ENCODE results near the gene KAZN.

Gene KAZN

GRCh38 chr1:15107058-15107687 is 508.7 kb downstream of the KAZN start:
- no peak for DNase-seq

GRCh38 chr1:15107911-15108310 is 509.4 kb downstream of the KAZN start:
- no peak for DNase-seq

GRCh38 chr1:15110128-15110866 is 511.8 kb downstream of the KAZN start:
- DNase-seq, result no peak

GRCh38 chr1:15110867-15111230 is 512.4 kb downstream of the KAZN start:
- no peak for DNase-seq

GRCh38 chr1:15113146-15113545 is 514.7 kb downstream of the KAZN start:
- DNase-seq, result no peak

- DNase-seq, result no peak
These were observed 516.4 kb downstream of the KAZN start for GRCh38 chr1:15114884-15115283.

- no peak for DNase-seq
These were observed 517.3 kb downstream of the KAZN start for GRCh38 chr1:15115542-15116330.

- no peak for DNase-seq
These were observed 518.5 kb downstream of the KAZN start for GRCh38 chr1:15116966-15117365.

- no peak for DNase-seq
These were observed 519.3 kb downstream of the KAZN start for GRCh38 chr1:15117671-15118325.

- DNase-seq, result no peak
These were observed 520.1 kb downstream of the KAZN start for GRCh38 chr1:15118579-15118978.

GRCh38 chr1:15120251-15120945 is 521.9 kb downstream of the KAZN start:
- DNase-seq, result no peak

- no peak for DNase-seq
These were observed 523.8 kb downstream of the KAZN start for GRCh38 chr1:15122331-15122730.

- no peak for DNase-seq
These were observed 524.8 kb downstream of the KAZN start for GRCh38 chr1:15123270-15123669.

GRCh38 chr1:15123925-15124324 is 525.4 kb downstream of the KAZN start:
- DNase-seq, result no peak

GRCh38 chr1:15124362-15125100 is 526.0 kb downstream of the KAZN start:
- DNase-seq, result no peak

- DNase-seq, result no peak
These were observed 526.7 kb downstream of the KAZN start for GRCh38 chr1:15125101-15125745.

- DNase-seq, result no peak
These were observed 529.6 kb downstream of the KAZN start for GRCh38 chr1:15128077-15128476.

GRCh38 chr1:15128520-15129313 is 530.2 kb downstream of the KAZN start:
- DNase-seq, result peak; percentile 95

GRCh38 chr1:15129944-15130343 is 531.5 kb downstream of the KAZN start:
- DNase-seq, result no peak

GRCh38 chr1:15130607-15131006 is 532.1 kb downstream of the KAZN start:
- DNase-seq, result no peak

- no peak for DNase-seq
These were observed 534.5 kb downstream of the KAZN start for GRCh38 chr1:15132965-15133364.

Measured in eye (tissue), 1 donor.